Muscle of arm (tissue), 12 donors: ENCODE measurements around the gene LRRFIP1. TPM values are rescaled to one million over a fixed set of nuclear protein-coding genes. Genes with fewer than 3 reads are reported as not detected.

Experiments
- DNase-seq: peaks from one replicate; pipeline ENCODE4 v3.0.0-alpha.2; 2013
- polyA plus RNA-seq, 12 donors: library from polyadenylated mRNA; unstranded; fragments of 120-200 nt; gene quantifications; one replicate each; pipeline ENCODE4 v1.2.1, GENCODE V29; 2013; ENCODE audit not compliant: insufficient read length in 12 of 12

The LRRFIP1 gene
- polyA plus RNA-seq, 12 donors: 108 to 837 (median 163) TPM

- DNase-seq: no peak
Measured at GRCh38 chr2:237616373-237616733, 11.0 kb upstream of the LRRFIP1 start.

GRCh38 chr2:237616734-237617586 is 10.4 kb upstream of the LRRFIP1 start:
- peak; percentile 75 for DNase-seq

GRCh38 chr2:237617587-237617982 is 9.8 kb upstream of the LRRFIP1 start:
- DNase-seq: no peak

GRCh38 chr2:237618449-237618848 is 8.9 kb upstream of the LRRFIP1 start:
- no peak for DNase-seq

- DNase-seq: no peak
Measured at GRCh38 chr2:237623428-237624403, 3.7 kb upstream of the LRRFIP1 start.

GRCh38 chr2:237624565-237624964 is 2.8 kb upstream of the LRRFIP1 start:
- no peak for DNase-seq

GRCh38 chr2:237625216-237625705 is 2.1 kb upstream of the LRRFIP1 start:
- no peak for DNase-seq

GRCh38 chr2:237625777-237626176 is 1.6 kb upstream of the LRRFIP1 start:
- no peak for DNase-seq

- DNase-seq: no peak
Measured at GRCh38 chr2:237626813-237627440, 460 bp upstream of the LRRFIP1 start.

- DNase-seq: no peak
Measured at GRCh38 chr2:237628247-237629187, 1.1 kb downstream of the LRRFIP1 start.

- DNase-seq: no peak
Measured at GRCh38 chr2:237629188-237629534, 1.8 kb downstream of the LRRFIP1 start.

GRCh38 chr2:237629739-237630138 is 2.4 kb downstream of the LRRFIP1 start:
- no peak for DNase-seq

GRCh38 chr2:237630216-237631000 is 3.0 kb downstream of the LRRFIP1 start:
- DNase-seq: no peak

GRCh38 chr2:237631007-237631785 is 3.8 kb downstream of the LRRFIP1 start:
- no peak for DNase-seq

GRCh38 chr2:237631801-237632585 is 4.6 kb downstream of the LRRFIP1 start:
- DNase-seq: no peak

GRCh38 chr2:237633061-237633561 is 5.7 kb downstream of the LRRFIP1 start:
- DNase-seq: no peak

- no peak for DNase-seq
Measured at GRCh38 chr2:237636578-237636977, 9.2 kb downstream of the LRRFIP1 start.
